A673 (cell line): ENCODE data around the gene UVSSA. TPM values are rescaled to one million over a fixed set of nuclear protein-coding genes. Genes with fewer than 3 reads are reported as not detected.
"Not testable (repeated sequence)": the region's sequence is repeated elsewhere in the genome, so short reads cannot be mapped to it uniquely, and the experiment has no call there.

Experiments used
- BruUV-seq: library from RNA; stranded (reverse); fragments of 400-500 nt; replicated peaks from 2 replicates; lab custom pipeline; 2021; lab: Mats Ljungman, UMichigan
- CTCF ChIA-PET: fragments of 300-600 bp; sonication (Branson Sonifier 250); formaldehyde crosslinking; loops from one replicate; lab custom pipeline; 2022; ENCODE audit warnings: antibody characterized with exemption; lab: Charles Lee
- POLR2A ChIA-PET: fragments of 300-600 bp; sonication (Branson Sonifier 250); formaldehyde crosslinking; loops from one replicate; lab custom pipeline; 2022; ENCODE audit warnings: antibody characterized with exemption; ENCODE audit not compliant: low non-redundant PET; lab: Charles Lee
- DNase-seq: peaks from one replicate; pipeline ENCODE4 v3.0.0-alpha.2; 2015; ENCODE audit warnings: low spot score
- H3K27ac ChIP-seq: fragments of 200-600 bp; sonication (generic); 2 replicates; pipeline ENCODE4 v1.5.1; 2016; ENCODE audit warnings: mixed run types, low read depth, mild to moderate bottlenecking, mixed read lengths, antibody characterized with exemption, low read length; ENCODE audit not compliant: poor library complexity, severe bottlenecking
- H3K27me3 ChIP-seq: fragments of 200-600 bp; sonication (generic); replicated peaks from 2 replicates; pipeline ENCODE4 v1.6.1; 2017; ENCODE audit warnings: mixed run types, low read depth, mild to moderate bottlenecking, mixed read lengths, antibody characterized with exemption, low read length; ENCODE audit not compliant: insufficient read depth, poor library complexity
- H3K36me3 ChIP-seq: fragments of 200-600 bp; sonication (generic); 2 replicates; pipeline ENCODE4 v1.6.1; 2016; ENCODE audit warnings: mixed run types, mild to moderate bottlenecking, mixed read lengths, antibody characterized with exemption, low read length; ENCODE audit not compliant: insufficient read depth, poor library complexity, severe bottlenecking
- H3K4me1 ChIP-seq: fragments of 200-600 bp; sonication (generic); 2 replicates; pipeline ENCODE4 v1.6.1; 2017; ENCODE audit warnings: mixed run types, mild to moderate bottlenecking, mixed read lengths, antibody characterized with exemption, low read length; ENCODE audit not compliant: insufficient read depth, poor library complexity, severe bottlenecking
- H3K4me3 ChIP-seq: fragments of 200-600 bp; sonication (generic); 2 replicates; pipeline ENCODE4 v1.5.1; 2016; ENCODE audit warnings: low read depth, mixed run types, mild to moderate bottlenecking, mixed read lengths, low read length; ENCODE audit not compliant: poor library complexity, severe bottlenecking
- H3K9me3 ChIP-seq: fragments of 200-600 bp; sonication (generic); 2 replicates; pipeline ENCODE4 v1.6.1; 2016; ENCODE audit warnings: mixed run types, low read depth, mild to moderate bottlenecking, mixed read lengths, antibody characterized with exemption, low read length; ENCODE audit not compliant: poor library complexity, severe bottlenecking
- EZH2 ChIP-seq: fragments of 200-600 bp; sonication (generic); IDR thresholded peaks from 2 replicates; pipeline ENCODE4 v1.6.1; 2017; ENCODE audit warnings: borderline replicate concordance, low read depth, mild to moderate bottlenecking, mixed read lengths, antibody characterized with exemption, low read length; ENCODE audit not compliant: poor library complexity, severe bottlenecking
- intact Hi-C: fragments of 100-400 bp; cut with micrococcal nuclease; formaldehyde crosslinking; loops from one replicate; pipeline ENCODE4 v1.10.0; 2022; ENCODE audit not compliant: unreplicated experiment
- total RNA-seq: library from RNA; stranded (reverse); gene quantifications from 2 replicates; pipeline ENCODE4 v1.2.3, GENCODE V29; 2021
- TF ChIP-seq, protein P1 (sequence below): fragments of 300-800, 200-600 bp; sonication (generic); conservative IDR thresholded peaks from 2 replicates; pipeline ENCODE4 v1.5.1; 2017; ENCODE audit warnings: low read depth, mild to moderate bottlenecking, antibody characterized with exemption, low read length, moderate library complexity, mixed read lengths

The UVSSA gene
- total RNA-seq, 1 experiment from 2014 or later: 20.3 TPM

DNA sequence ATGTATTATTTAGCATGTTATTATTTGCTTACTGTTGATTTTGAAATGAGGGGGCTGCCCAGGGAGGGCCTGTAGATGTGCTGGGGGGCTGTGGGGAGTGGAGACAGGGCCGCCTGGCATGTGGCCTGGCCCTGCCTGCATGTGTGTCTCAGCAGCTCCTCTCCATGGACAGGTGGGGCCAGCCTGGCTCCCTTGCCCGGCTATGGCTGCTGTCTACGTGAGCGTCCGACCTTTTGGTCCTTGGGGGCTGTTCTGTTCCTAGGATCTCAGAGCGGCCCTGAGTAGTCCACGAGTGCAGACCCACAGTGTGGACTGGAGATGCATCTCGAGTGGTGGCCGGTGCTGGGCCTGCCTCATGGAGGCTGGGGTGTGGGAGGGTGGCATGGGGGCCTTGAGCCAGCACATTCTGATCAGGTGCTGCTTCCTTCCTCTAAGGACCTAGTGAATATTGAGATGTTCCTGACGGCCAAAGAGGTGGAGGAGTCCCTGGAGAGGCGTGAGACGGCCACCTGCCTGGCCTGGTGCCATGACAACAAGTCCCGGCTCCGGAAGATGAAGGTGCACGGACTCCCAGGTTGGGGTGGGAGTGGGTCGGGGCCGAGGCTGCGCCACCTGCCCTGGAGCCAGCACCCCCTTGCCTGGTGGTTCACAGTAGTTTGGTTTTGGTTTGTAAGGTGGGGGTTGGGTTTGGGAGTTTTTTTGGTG lies 24.9 kb upstream of the UVSSA start:
- H3K4me3 ChIP-seq: no peak overlapping the region
- no peak for DNase-seq
- intact Hi-C loops: no loop called here
- TF ChIP-seq, protein P1, sequence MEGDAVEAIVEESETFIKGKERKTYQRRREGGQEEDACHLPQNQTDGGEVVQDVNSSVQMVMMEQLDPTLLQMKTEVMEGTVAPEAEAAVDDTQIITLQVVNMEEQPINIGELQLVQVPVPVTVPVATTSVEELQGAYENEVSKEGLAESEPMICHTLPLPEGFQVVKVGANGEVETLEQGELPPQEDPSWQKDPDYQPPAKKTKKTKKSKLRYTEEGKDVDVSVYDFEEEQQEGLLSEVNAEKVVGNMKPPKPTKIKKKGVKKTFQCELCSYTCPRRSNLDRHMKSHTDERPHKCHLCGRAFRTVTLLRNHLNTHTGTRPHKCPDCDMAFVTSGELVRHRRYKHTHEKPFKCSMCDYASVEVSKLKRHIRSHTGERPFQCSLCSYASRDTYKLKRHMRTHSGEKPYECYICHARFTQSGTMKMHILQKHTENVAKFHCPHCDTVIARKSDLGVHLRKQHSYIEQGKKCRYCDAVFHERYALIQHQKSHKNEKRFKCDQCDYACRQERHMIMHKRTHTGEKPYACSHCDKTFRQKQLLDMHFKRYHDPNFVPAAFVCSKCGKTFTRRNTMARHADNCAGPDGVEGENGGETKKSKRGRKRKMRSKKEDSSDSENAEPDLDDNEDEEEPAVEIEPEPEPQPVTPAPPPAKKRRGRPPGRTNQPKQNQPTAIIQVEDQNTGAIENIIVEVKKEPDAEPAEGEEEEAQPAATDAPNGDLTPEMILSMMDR: no peak
- no peak for TF ChIP-seq EZH2
- H3K9me3 ChIP-seq: no peaks in the 10 kb centered on the region
- no peaks in the 10 kb centered on the region for H3K4me1 ChIP-seq
- H3K27me3 ChIP-seq: no peaks in the 10 kb centered on the region
- no TSS peak for BruUV-seq
- ChIA-PET CTCF (no interaction called here), POLR2A (no interaction called here)
- H3K36me3 ChIP-seq: peaks cover 36% of the 10 kb centered on the region
- H3K27ac ChIP-seq: no peak overlapping the region

GRCh38 chr4:1323280-1323634 lies 23.8 kb upstream of the UVSSA start:
- peaks cover 37% of the 10 kb centered on the region for H3K36me3 ChIP-seq
- CTCF ChIA-PET: no interaction called here
- no peak overlapping the region for H3K4me3 ChIP-seq
- POLR2A ChIA-PET: no interaction called here
- no peaks in the 10 kb centered on the region for H3K27me3 ChIP-seq
- H3K9me3 ChIP-seq: no peaks in the 10 kb centered on the region
- no TSS peak for BruUV-seq
- no peak for TF ChIP-seq EZH2
- intact Hi-C loops: no loop called here
- H3K4me1 ChIP-seq: no peaks in the 10 kb centered on the region
- no peak for DNase-seq
- H3K27ac ChIP-seq: no peak overlapping the region

- no peak for DNase-seq
- Histone ChIP-seq H3K27ac (no peak overlapping the region), H3K4me1 (no peaks in the 10 kb centered on the region), H3K4me3 (no peak overlapping the region), H3K9me3 (no peaks in the 10 kb centered on the region), H3K27me3 (no peaks in the 10 kb centered on the region), H3K36me3 (peaks cover 35% of the 10 kb centered on the region)
- intact Hi-C loops: no loop called here
- ChIA-PET POLR2A (no interaction called here), CTCF (no interaction called here)
- no peak for TF ChIP-seq EZH2
- TF ChIP-seq, protein P1: no peak
- BruUV-seq: no TSS peak
These were observed 23.2 kb upstream of the UVSSA start for GRCh38 chr4:1323635-1324442.

DNA sequence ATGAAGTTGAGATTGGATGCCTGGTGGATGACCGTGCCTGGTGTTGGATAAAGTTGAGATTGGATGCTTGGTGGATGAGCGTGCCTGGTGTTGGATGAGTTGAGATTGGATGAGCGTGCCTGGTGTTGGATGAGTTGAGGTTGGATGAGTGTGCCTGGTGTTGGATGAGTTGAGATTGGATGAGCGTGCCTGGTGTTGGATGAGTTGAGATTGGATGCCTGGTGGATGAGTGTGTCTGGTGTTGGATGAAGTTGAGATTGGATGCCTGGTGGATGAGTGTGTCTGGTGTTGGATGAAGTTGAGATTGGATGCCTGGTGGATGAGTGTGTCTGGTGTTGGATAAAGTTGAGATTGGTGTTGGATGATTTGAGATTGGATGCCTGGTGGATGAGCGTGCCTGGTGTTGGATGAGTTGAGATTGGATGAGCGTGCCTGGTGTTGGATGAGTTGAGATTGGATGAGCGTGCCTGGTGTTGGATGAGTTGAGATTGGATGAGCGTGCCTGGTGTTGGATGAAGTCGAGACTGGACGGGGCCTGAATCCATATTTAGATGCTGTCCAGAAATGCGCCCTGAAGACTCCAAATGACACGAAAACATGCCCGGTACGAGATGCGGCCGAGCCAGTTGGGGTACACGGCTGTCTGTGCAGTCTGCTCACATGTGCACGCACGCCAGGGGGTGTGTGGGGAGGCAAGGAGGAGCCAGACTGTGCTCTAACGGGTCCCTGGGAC lies 22.4 kb upstream of the UVSSA start:
- DNase-seq, BruUV-seq, H3K9me3 ChIP-seq, H3K27me3 ChIP-seq, H3K4me1 ChIP-seq, intact Hi-C loops, POLR2A ChIA-PET, CTCF ChIA-PET, H3K27ac ChIP-seq, H3K4me3 ChIP-seq: not testable (repeated sequence)
- H3K36me3 ChIP-seq: peaks cover 30% of the 10 kb centered on the region
